Stimulated activated CD4-positive, alpha-beta T cell treated with anti-CD3 and anti-CD28 coated beads, Interleukin-4, amount 100 ng/mL, for 4 hours (primary cell): ENCODE data around the gene TYMS.
"Not testable (repeated sequence)": the region's sequence is repeated elsewhere in the genome, so short reads cannot be mapped to it uniquely, and the experiment has no call there.

Source experiments
- DNase-seq, 2 experiments: peaks; one replicate each; pipeline ENCODE4 v3.0.0-alpha.2; 2020

Gene TYMS

DNA sequence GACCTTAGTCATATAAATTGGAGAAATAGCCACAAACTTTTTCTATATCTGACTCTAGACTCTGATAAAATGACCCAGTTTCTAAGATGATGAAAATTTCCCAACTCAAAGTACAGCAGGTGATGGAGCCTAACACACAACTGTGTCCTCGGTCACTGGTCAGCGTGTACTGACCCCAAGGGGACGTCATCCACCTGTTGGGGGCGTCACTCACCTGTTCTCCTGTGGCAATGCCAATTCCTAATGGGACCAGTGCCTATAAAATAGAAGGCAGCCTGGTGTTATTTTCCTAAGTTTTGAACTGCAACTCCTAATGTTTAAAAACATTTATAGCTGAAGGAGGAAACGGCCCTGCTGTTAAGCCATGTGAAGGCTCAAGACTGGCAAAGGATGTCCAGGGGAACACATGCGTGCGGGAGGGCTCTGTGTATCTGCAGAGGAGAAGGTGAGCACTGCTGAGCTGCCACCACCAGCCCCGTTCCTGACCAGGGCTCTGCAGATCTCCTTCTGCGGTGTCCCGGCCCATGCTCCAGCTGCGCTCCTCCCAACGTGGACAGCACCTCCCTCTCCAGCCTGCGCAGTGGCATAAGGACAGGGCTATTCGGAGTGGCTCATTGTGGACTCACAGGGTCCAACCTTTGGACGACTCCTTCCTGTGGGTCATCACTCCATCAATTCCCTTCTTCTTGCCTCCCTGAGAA lies 21.2 kb downstream of the TYMS start:
- DNase-seq, result no peak

GRCh38 chr18:679516-679915 lies 22.1 kb downstream of the TYMS start:
- DNase-seq, result no peak

GRCh38 chr18:680392-680791 lies 22.9 kb downstream of the TYMS start:
- no peak for DNase-seq

DNA sequence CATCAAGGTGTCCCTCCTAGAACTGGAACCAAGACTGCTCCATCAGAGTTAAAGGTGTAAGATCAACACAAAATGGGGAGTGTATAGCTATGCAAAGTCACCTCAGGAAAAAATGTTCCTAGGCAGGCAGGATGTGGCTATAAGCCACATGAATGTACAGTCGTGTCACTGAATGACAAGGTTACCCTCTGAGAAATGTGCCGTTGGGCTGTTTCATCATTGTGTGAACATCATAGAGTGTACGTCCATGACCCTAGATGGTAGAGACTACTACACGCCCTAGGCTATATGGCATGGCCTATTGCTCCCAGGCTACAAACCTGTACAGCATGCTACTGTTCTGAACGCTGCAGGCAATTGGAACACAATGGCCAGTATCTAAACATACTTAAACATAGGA lies 24.5 kb downstream of the TYMS start:
- peak in 1 of 2 experiments; percentile 9 for DNase-seq

DNA sequence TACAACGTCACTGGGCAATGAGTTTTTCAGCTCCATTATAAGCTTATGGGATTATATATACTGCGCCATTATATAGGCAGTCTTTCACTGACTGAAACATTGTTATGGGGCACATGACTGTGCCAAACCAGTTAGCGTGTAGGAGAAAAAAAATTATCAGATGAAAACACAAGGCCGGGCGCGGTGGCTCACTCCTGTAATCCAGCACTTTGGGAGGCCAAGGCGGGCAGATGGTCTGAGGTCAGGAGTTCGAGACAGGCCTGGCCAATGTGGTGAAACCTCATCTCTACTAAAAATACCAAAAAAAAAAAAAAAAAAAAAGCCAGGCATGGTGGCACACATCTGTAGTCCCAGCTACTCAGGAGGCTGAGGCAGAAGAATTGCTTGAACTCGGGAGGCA lies 25.0 kb downstream of the TYMS start:
- DNase-seq, result not testable (repeated sequence)

- no peak for DNase-seq
Observed at GRCh38 chr18:682833-683232, 25.4 kb downstream of the TYMS start.

- no peak for DNase-seq
Observed at GRCh38 chr18:683531-683930, 26.1 kb downstream of the TYMS start.

- DNase-seq, result no peak
Observed at GRCh38 chr18:685438-685837, 28.0 kb downstream of the TYMS start.

DNA sequence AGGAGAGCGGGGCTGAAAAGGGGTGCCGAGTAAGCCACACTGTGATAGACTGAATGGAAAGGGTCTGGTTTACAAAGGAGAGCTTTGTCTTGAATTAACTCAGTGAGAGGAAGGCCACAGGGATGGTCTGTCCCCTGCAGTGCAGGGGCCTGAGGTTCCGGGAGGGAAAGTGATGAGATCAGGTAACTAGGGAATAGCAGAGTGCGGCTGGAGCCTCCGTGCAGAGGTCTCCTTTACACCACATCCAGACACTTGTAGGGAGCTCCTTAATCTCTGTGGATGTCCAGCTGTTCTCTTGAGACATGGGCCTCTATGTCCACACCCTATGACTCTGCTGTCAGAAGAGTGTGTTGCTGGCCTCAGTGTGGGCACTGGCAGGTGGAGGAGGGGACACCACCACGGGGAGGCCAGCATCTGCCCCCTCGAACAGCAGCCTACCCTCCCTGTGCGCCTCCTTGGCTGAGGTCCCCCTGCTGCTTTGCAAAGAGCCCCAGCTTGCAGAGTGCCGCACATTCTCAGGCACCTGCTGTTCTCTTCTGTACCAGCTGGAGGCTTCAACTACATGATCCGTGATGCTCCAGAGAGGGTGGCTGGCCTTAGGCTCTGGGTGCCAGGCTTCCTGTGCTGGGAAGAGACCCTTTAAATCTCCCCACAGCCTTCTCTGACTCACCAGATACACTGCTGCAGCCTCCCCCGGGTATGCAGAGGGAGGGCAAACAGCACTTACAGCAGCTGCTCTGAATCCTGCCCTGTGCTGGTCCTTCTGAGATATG lies 29.1 kb downstream of the TYMS start:
- no peak for DNase-seq

- no peak for DNase-seq
Observed at GRCh38 chr18:688323-688722, 30.9 kb downstream of the TYMS start.

- no peak for DNase-seq
Observed at GRCh38 chr18:692824-693223, 35.4 kb downstream of the TYMS start.

- no peak for DNase-seq
Observed at GRCh38 chr18:693466-694187, 36.2 kb downstream of the TYMS start.

DNA sequence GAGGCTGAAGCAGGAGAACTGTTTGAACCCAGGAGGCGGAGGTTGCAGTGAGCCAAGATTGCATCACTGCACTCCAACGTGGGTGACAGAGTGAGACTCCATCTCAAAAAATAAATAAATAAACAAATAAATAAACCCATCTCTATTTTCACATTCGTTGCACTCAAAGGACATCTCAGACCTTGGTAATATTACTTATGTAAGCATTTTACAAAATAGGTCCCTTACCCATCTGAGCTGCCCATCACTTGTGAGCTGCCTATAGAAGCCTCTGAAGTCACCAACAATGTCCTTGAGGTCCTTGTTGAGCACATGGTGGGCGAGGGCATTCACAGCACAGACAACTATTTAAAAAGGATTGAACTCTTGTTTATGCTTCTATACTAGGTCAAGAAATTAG lies 39.6 kb downstream of the TYMS start:
- DNase-seq, result no peak

GRCh38 chr18:697800-698199 lies 40.3 kb downstream of the TYMS start:
- no peak for DNase-seq

GRCh38 chr18:703213-703967 lies 45.9 kb downstream of the TYMS start:
- no peak for DNase-seq

DNA sequence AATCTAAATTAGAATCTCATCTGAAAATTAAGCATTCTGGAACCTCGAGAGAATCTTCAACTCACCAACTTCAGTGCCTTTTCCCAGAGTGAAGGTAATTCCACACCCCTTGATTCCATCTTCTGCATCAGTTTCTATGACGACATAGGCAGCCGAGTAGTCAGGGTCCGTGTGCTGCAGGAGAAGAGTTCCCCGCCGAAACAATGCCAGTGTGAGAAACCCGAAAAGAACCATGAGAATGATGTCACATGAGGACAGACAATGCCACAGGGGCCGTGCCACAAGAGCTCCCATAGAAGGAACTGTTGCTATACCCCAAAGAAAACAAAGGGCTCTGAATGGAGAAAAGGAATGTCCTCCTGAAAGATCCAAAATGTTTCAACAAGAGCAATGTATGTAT lies 49.0 kb downstream of the TYMS start:
- no peak for DNase-seq

DNA sequence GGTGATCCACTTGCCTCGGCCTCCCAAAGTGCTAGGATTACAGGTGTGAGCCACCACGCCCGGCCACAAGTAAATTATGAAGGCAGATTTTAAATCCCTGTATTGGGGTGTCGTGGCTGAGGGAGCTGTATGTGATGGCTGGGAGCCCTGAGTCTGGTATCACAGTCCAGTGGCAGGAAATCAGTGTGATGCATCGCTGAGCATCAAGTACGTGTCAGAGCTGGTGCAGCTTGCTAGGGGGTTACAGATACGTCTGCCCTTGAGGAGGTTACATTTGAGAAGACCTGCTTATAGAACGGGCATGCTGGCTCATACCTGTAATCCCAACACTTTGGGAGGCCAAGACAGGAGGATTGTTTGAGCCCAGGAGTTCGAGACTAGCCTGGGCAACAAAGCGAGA lies 50.6 kb downstream of the TYMS start:
- DNase-seq, result no peak

GRCh38 chr18:709771-710170 lies 52.3 kb downstream of the TYMS start:
- DNase-seq, result no peak

DNA sequence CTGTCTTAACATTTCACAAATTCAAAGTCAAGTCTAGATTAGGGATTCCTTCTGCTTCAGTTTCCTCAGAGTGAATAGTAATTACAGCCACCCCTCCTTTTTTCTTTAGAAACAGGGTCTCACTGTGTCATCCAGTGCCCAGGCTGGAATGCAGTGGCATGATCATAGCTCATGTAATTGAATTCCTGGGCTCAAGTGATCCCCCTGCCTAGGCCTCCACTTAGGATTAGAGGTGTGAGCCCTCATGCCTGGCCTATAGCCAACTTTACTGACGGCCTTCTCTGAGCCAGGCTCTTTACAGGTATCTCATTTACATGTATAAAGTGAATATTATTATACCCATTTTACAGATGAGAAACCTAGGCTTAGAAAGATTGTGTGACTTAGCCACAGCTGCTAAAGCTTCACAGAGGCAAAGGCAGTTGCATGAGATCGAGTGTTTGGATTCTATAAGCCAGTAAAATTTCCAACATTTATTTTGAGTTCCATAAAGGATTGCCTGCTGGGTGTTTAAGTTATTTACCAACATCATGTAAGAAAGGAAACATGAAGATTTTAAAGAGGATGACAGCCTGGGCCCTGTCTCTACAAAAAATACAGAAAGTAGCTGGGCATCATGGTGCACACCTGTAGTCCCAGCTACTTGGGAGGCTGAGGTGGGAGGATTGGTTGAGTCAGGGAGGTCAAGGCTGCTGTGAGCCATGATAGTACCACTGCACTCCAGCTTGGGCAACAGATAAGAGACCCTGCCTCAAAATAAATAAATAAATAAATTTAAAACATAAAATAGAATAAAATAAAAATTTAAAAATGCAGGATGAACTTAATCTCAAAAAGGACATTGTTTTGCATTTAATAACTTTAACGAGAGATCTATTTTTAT lies 53.2 kb downstream of the TYMS start:
- no peak for DNase-seq

DNA sequence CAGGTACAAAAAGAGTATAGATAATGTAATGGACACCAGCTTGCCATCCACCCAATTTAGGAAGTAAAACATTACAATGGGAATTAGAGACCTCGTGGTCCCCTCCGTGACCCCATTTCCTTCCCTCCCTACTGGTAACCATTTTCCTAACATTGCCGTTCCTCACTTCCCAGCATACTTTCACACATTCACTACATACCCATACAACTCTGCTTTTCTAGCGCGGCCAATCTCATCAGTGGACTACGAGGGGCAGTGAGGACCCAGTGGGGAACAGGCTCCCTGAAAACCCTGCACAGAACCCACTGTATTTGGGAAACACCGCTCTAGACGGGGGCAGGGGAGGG lies 53.8 kb downstream of the TYMS start:
- DNase-seq, result no peak

- DNase-seq, result peak; percentile 55 to 81
Observed at GRCh38 chr18:711657-712400, 54.4 kb downstream of the TYMS start.
